Cardiac fibroblast (primary cell): ENCODE measurements around the gene CTIF.

Source experiments
- DNase-seq, 2 donors: peaks; one replicate each; pipeline versions ENCODE4 v3.0.0 to v3.0.0-alpha.2; 2010; ENCODE audit warnings: low read depth in 2 of 2
- H3K4me3 ChIP-seq, 2 donors: replicated peaks in 1 of 2; 1 replicate in 1 of 2; 2 replicates in 1 of 2; pipeline ENCODE4 v1.5.1; 2011; ENCODE audit warnings: low read depth in 2 of 2, low read length in 2 of 2, mild to moderate bottlenecking in 2 of 2, moderate library complexity in 1 of 2
- CTCF ChIP-seq: IDR thresholded peaks from one replicate; pipeline ENCODE4 v1.5.1; 2011; ENCODE audit warnings: low read depth, mild to moderate bottlenecking, low read length, inconsistent platforms

Gene CTIF

DNA sequence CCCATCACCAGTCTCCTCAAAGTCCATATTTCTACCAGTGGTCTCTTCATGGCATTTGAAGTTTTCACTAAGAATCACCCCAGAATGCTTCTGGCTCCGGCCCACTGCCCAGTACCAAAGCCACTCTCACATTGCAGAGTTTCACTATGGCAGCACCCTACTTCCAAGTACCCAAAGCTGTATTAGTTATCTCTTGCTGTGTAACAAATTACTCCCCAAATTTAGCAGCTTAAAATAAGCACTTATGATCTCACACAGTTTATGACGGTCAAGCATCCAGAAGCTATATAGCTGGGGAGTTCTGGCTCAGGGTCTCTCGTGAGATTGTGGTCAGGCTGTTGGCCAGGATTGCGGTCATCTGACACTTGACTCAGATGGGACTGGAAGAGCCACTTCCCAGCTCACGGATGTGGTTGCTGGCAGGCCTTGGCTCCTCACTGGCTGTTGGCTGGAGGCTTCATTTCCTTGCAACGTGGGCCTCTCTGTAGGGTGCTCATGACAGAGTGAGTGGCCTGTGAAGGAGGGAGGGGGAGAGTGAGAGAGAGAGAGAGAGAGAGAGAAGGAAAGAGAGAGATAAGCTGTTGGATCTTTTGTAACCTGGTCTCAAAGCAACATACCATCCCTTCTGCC is 189.5 kb downstream of the CTIF start:
- H3K4me3 ChIP-seq: no peak overlapping the region
- TF ChIP-seq CTCF: no peak
- DNase-seq: peak; percentile 97 to 100

DNA sequence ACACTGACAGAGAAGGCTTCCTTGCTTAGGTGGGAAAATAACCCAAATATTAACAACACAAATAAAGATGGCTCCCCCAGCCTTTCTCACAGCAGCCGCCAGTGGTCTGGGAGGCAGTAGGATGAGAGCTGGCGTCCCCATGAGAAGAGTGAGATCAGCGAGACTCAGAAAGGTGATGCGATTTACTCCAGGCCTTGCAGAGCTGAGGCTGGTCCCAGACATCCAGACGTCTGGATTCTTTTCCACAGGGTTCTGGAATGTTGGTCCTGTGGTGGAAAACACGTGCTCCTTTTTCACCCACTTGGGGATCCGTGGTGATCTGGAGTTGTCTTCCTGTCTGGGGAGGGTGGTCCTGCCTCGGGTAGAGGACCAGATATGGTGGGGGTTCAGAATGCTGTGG is 190.6 kb downstream of the CTIF start:
- no peak for TF ChIP-seq CTCF
- H3K4me3 ChIP-seq: no peak overlapping the region
- peak in 1 of 2 donors; percentile 26 for DNase-seq

- H3K4me3 ChIP-seq: no peak overlapping the region
- no peak for TF ChIP-seq CTCF
- no peak for DNase-seq
Measured at GRCh38 chr18:48730010-48730409, 191.2 kb downstream of the CTIF start.

GRCh38 chr18:48732767-48733424 is 194.1 kb downstream of the CTIF start:
- no peak for TF ChIP-seq CTCF
- no peak overlapping the region for H3K4me3 ChIP-seq
- no peak for DNase-seq

- no peak overlapping the region for H3K4me3 ChIP-seq
- no peak for TF ChIP-seq CTCF
Measured at GRCh38 chr18:48733643-48734253, 194.9 kb downstream of the CTIF start.

GRCh38 chr18:48734460-48734859 is 195.6 kb downstream of the CTIF start:
- H3K4me3 ChIP-seq: no peak overlapping the region
- TF ChIP-seq CTCF: no peak
- no peak for DNase-seq

More at GRCh38 chr18:48733643-48734253, 194.9 kb downstream of the CTIF start:
- DNase-seq: no peak
